Stomach (tissue), 19 donors: Measurements from ENCODE around the gene BAHD1. TPM values are rescaled to one million over a fixed set of nuclear protein-coding genes. Genes with fewer than 3 reads are reported as not detected.

ENCODE experiments used
- DNase-seq, 2 donors: peaks; one replicate each; pipeline versions ENCODE4 v3.0.0 to v3.0.0-alpha.2; 2013 to 2019
- H3K27ac ChIP-seq, 5 donors: fragments of 200-600 bp in 4 of 5; sonication (generic) in 4 of 5; one replicate each; pipeline ENCODE4 v1.5.1; 2013 to 2019; ENCODE audit warnings: mild to moderate bottlenecking in 1 of 5, moderate library complexity in 1 of 5
- H3K27me3 ChIP-seq, 3 donors: fragments of 200-600 bp; sonication (generic); one replicate each; pipeline ENCODE4 v1.5.1; 2017 to 2019; ENCODE audit warnings: mixed run types in 1 of 3
- H3K36me3 ChIP-seq, 4 donors: fragments of 200-600 bp; sonication (generic); 1 replicate in 3 of 4; 2 replicates in 1 of 4; pipeline ENCODE4 v1.5.1; 2016 to 2019
- H3K4me1 ChIP-seq, 4 donors: fragments of 200-600 bp; sonication (generic); one replicate each; pipeline ENCODE4 v1.5.1; 2016 to 2019
- H3K4me3 ChIP-seq, 4 donors: fragments of 200-600 bp; sonication (generic) in 3 of 4; one replicate each; pipeline ENCODE4 v1.5.1; 2016 to 2019; ENCODE audit warnings: mild to moderate bottlenecking in 1 of 4
- H3K9me3 ChIP-seq, 4 donors: fragments of 200-600 bp; sonication (generic); one replicate each; pipeline ENCODE4 v1.5.1; 2016 to 2019
- EP300 ChIP-seq: sonication (generic); formaldehyde crosslinking; IDR thresholded peaks from one replicate; pipeline ENCODE4 v1.6.1; 2017; ENCODE audit warnings: antibody characterized with exemption
- POLR2A ChIP-seq, 4 donors: fragments of 450-650 bp; IDR thresholded peaks; one replicate each; pipeline ENCODE4 v1.6.1; 2016; ENCODE audit warnings: antibody characterized with exemption in 4 of 4, control low read depth in 2 of 4, mild to moderate bottlenecking in 1 of 4, moderate library complexity in 1 of 4
- POLR2AphosphoS5 ChIP-seq, 3 donors: sonication (generic); formaldehyde crosslinking; IDR thresholded peaks; one replicate each; pipeline ENCODE4 v1.6.1; 2016; ENCODE audit warnings: antibody characterized with exemption in 3 of 3
- WGBS, 5 donors: extraction: QIAGEN DNeasy Blood & Tissue Kit in 3 of 5; methylation state at CpG; one replicate each; pipeline versions ENCODE4 v1.1.5 to v1.1.7; 2013 to 2018; 5-methylcytosine and 5-hydroxymethylcytosine counted together
- intact Hi-C: fragments of 100-400 bp; cut with DNase I; formaldehyde crosslinking; loops from one replicate; pipeline ENCODE4 v1.15.1; 2023; ENCODE audit warnings: low total_unique reads
- long read RNA-seq, 10 donors: transcript quantifications; one replicate each; lab custom pipeline, GENCODE V29; 2026
- polyA plus RNA-seq, 3 donors: library from polyadenylated mRNA; stranded (reverse); fragments of 200-250 nt; gene quantifications; one replicate each; pipeline ENCODE4 v1.2.3, GENCODE V29; 2013
- total RNA-seq, 5 donors: library from RNA; depleted of rRNA; stranded (reverse); fragments of >200 nt; gene quantifications; one replicate each; pipeline versions ENCODE4 v1.1.0 to v1.2.3, GENCODE V29; 2014 to 2016
- TF ChIP-seq, protein P1 (sequence below), 7 experiments: fragments of 450-650 bp in 4 of 7; fragments of 200-600 bp in 3 of 7; sonication (generic) in 3 of 7; IDR thresholded peaks; one replicate each; pipeline ENCODE4 v1.5.1; 2016 to 2019; ENCODE audit warnings: antibody characterized with exemption in 7 of 7, control low read depth in 2 of 7, mild to moderate bottlenecking in 1 of 7
- donor health status: healthy with polysubstance abuse.
- donor health status: Bipolar disorder and iron deficiency.
- donor health status: healthy.

Gene BAHD1
- total RNA-seq (10 to 100 TPM in 4 of 5 donors, 1 to 10 TPM in 1; 5.3 to 35.9 (median 16.7) TPM), polyA plus RNA-seq (1 to 10 TPM; 7.3 to 8.7 (median 7.5) TPM)
- long read RNA-seq, donor 1, result 0 reads
- long read RNA-seq, donor 2, full-length matches to known transcripts, result 1 of 1 reads
- long read RNA-seq, donor 2, partial matches to known transcripts, result 0 of 1 reads
- long read RNA-seq, donor 2, other reads (novel, unspliced or antisense), result 0 of 1 reads
- long read RNA-seq, donor 3, full-length matches to known transcripts, result 2 of 2 reads
- long read RNA-seq, donor 3, partial matches to known transcripts, result 0 of 2 reads
- long read RNA-seq, donor 3, other reads (novel, unspliced or antisense), result 0 of 2 reads
- long read RNA-seq, donor 4, result 0 reads
- long read RNA-seq, donor 5, full-length matches to known transcripts, result 5 of 11 reads
- long read RNA-seq, donor 5, partial matches to known transcripts, result 6 of 11 reads
- long read RNA-seq, donor 5, other reads (novel, unspliced or antisense), result 0 of 11 reads
- long read RNA-seq, donor 6, full-length matches to known transcripts, result 5 of 20 reads
- long read RNA-seq, donor 6, partial matches to known transcripts, result 15 of 20 reads
- long read RNA-seq, donor 6, other reads (novel, unspliced or antisense), result 0 of 20 reads
- long read RNA-seq, donor 7, partial matches to known transcripts, result 0 of 1 reads
- long read RNA-seq, donor 7, other reads (novel, unspliced or antisense), result 0 of 1 reads
- long read RNA-seq, donor 8, full-length matches to known transcripts, result 3 of 3 reads
- long read RNA-seq, donor 8, partial matches to known transcripts, result 0 of 3 reads
- long read RNA-seq, donor 8, other reads (novel, unspliced or antisense), result 0 of 3 reads
- long read RNA-seq, donor 9, full-length matches to known transcripts, result 1 of 9 reads
- long read RNA-seq, donor 9, partial matches to known transcripts, result 8 of 9 reads
- long read RNA-seq, donor 9, other reads (novel, unspliced or antisense), result 0 of 9 reads
- long read RNA-seq, donor 10, result 0 reads

GRCh38 chr15:40440743-40441564 is at the start of gene BAHD1:
BAHD1 (plus strand) TSS chr15:40440953; CDS start chr15:40458465, 17,512 bp downstream.
- TF ChIP-seq POLR2A (IDR thresholded peaks at IDR 0.05) (no peak), POLR2AphosphoS5 (IDR thresholded peaks at IDR 0.05) (peak in 1 of 3 donors; percentile 60)
- TF ChIP-seq, protein P1, sequence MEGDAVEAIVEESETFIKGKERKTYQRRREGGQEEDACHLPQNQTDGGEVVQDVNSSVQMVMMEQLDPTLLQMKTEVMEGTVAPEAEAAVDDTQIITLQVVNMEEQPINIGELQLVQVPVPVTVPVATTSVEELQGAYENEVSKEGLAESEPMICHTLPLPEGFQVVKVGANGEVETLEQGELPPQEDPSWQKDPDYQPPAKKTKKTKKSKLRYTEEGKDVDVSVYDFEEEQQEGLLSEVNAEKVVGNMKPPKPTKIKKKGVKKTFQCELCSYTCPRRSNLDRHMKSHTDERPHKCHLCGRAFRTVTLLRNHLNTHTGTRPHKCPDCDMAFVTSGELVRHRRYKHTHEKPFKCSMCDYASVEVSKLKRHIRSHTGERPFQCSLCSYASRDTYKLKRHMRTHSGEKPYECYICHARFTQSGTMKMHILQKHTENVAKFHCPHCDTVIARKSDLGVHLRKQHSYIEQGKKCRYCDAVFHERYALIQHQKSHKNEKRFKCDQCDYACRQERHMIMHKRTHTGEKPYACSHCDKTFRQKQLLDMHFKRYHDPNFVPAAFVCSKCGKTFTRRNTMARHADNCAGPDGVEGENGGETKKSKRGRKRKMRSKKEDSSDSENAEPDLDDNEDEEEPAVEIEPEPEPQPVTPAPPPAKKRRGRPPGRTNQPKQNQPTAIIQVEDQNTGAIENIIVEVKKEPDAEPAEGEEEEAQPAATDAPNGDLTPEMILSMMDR (IDR thresholded peaks at IDR 0.05), result no peak
- peaks cover 64 to 86% (median 74%) of the 10 kb centered on the region in 4 donors for H3K4me1 ChIP-seq
- DNase-seq, result peak; percentile 96 to 99
- H3K4me3 ChIP-seq, result peak within 1 kb of the TSS; percentile 81 to 96 (median 92)
- no peaks in the 10 kb centered on the region for H3K36me3 ChIP-seq
- 0 to 1% (median 1%) methylated on average over 51 to 119 of the region's 119 CpGs for WGBS, 5 donors
- peaks cover 0 to 36% (median 7%) of the 10 kb centered on the region in 3 donors for H3K27me3 ChIP-seq
- H3K27ac ChIP-seq, result peak within 1 kb of the TSS; percentile 77 to 90 (median 85)
- no peaks in the 10 kb centered on the region for H3K9me3 ChIP-seq
- intact Hi-C loops, result no loop called here

DNA sequence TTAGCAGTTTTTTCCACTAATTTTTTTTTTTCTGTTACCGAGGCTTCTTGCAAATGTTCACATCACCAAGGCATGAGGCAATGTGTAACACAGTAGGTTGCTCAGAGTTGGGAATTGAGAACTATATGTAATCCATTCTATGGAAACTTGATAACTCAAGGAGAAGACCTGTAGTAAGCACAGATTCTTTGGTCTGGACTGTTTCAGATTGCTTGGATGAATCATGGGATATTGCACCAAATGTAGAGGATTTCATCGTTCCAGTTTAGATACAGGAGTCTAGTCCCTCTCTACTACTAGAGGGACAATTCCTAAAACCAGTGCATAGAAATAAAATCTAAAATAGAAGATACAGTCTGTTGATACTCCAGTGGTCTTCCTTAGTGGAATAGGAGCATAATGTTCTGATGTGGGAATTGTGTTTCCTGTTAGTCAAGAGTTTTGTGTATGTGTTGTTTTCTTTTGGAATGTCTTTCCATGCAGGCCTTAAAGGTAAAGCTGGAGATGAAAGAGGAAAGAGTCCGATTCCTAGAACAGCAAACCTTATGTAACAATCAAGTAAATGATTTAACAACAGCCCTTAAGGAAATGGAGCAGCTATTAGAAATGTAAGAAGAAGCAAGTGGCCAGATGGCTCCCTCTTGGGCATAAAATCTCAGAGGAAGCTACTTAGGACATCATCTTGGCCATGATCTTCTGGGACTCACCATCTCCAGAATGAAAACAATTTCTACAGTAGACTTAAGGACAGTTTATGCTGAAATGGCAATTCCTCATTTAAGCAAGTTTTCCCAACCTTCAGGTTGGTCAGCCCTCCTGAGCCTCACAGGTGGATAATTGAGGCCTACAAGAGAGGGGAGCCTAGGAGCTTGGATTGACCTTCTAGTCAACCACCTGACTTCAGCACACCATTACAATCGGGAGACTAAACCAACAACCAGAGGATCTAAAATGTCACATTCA is 47.5 kb upstream of the BAHD1 start:
- intact Hi-C loops, result no loop called here
- Histone ChIP-seq H3K4me3 (no peak overlapping the region), H3K36me3 (peaks cover 12 to 68% (median 51%) of the 10 kb centered on the region in 4 donors), H3K4me1 (peaks cover 0 to 17% (median 8%) of the 10 kb centered on the region in 4 donors), H3K9me3 (no peaks in the 10 kb centered on the region), H3K27ac (no peak overlapping the region), H3K27me3 (no peaks in the 10 kb centered on the region)
- 91 to 94% (median 93%) methylated on average over 4 of the region's 4 CpGs for WGBS, 5 donors
- TF ChIP-seq, protein P1 (IDR thresholded peaks at IDR 0.05), result no peak
- TF ChIP-seq POLR2A (IDR thresholded peaks at IDR 0.05) (no peak), EP300 (no peak), POLR2AphosphoS5 (IDR thresholded peaks at IDR 0.05) (no peak)
- no peak for DNase-seq

DNA sequence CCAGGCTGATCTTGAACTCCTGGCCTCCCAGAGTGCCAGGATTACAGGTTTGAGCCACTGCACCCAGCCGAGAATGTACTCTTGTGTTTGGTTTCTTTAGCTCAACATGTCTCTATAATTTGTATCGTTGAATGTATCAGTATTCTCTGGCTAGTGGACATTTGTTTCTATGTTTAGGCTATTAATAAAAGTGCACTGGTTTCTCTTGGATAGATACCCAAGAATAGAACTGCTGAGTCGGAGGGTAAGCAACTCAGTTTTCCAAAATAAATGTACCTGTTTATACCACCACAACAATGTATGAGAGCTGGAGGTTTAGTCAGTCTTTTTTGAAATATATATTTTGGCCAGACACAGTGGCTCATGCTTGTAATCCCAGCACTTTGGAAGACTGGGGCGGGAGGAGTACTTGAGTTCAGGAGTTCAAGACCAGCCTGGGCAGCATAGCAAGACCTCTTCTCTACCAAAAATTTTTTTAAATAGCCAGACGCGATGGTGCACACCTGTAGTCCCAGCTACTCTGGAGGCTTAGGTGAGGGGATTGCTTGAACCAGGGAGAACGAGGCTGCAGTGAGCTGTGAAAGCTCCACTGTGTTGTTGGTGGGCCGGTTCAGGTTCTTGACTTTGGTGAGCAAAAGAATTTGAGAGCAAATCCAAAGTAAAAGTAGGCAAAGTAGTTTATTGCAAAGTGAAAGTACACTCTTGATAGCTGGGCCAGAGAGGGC is 42.9 kb upstream of the BAHD1 start:
- Histone ChIP-seq H3K27me3 (no peaks in the 10 kb centered on the region), H3K4me3 (no peak overlapping the region), H3K9me3 (no peaks in the 10 kb centered on the region), H3K36me3 (peaks cover 0 to 22% (median 14%) of the 10 kb centered on the region in 4 donors), H3K4me1 (peaks cover 0 to 8% (median 0%) of the 10 kb centered on the region in 4 donors), H3K27ac (no peak overlapping the region)
- DNase-seq, result no peak
- intact Hi-C loops, result no loop called here
- TF ChIP-seq POLR2A (IDR thresholded peaks at IDR 0.05) (no peak), POLR2AphosphoS5 (IDR thresholded peaks at IDR 0.05) (no peak), EP300 (no peak)
- TF ChIP-seq, protein P1 (IDR thresholded peaks at IDR 0.05), result no peak
- WGBS, 5 donors, result 85 to 91% (median 91%) methylated on average over 8 of the region's 8 CpGs
